Left lung (tissue), 10 donors: Measurements from ENCODE around the gene APOA1. TPM values are rescaled to one million over a fixed set of nuclear protein-coding genes. Genes with fewer than 3 reads are reported as not detected.

Experiments used
- ATAC-seq: fragments of 200-7000 bp; cut with Tn5 transposase; one replicate; pipeline ENCODE4 v1.9.1; 2020; ENCODE audit warnings: moderate library complexity
- DNase-seq, 4 donors: peaks; one replicate each; pipeline ENCODE4 v3.0.0-alpha.2; 2013 to 2020
- H3K27ac ChIP-seq, 2 donors: fragments of 200-600 bp; sonication (generic) in 1 of 2; one replicate each; pipeline versions ENCODE4 v1.5.0 to v1.8.0; 2020 to 2021
- H3K27me3 ChIP-seq, 2 donors: fragments of 200-600 bp; sonication (generic) in 1 of 2; one replicate each; pipeline versions ENCODE4 v1.5.0 to v1.8.0; 2020 to 2021
- H3K36me3 ChIP-seq, 2 donors: fragments of 200-600 bp; sonication (generic) in 1 of 2; one replicate each; pipeline versions ENCODE4 v1.5.0 to v1.8.0; 2020 to 2021
- H3K4me1 ChIP-seq, 2 donors: fragments of 200-600 bp; one replicate each; pipeline ENCODE4 v1.8.0; 2021
- H3K4me3 ChIP-seq, 2 donors: fragments of 200-600 bp; sonication (generic) in 1 of 2; one replicate each; pipeline versions ENCODE4 v1.5.0 to v1.8.0; 2020 to 2021; ENCODE audit warnings: mild to moderate bottlenecking in 1 of 2
- H3K9me3 ChIP-seq, 2 donors: fragments of 200-600 bp; sonication (generic) in 1 of 2; one replicate each; pipeline versions ENCODE4 v1.5.0 to v1.8.0; 2020 to 2021
- intact Hi-C, 2 donors: fragments of 100-400 bp; cut with DNase I; formaldehyde crosslinking; loops; one replicate each; pipeline versions ENCODE4 v1.11.2 to v1.14.2; 2022
- polyA plus RNA-seq, 6 donors: library from polyadenylated mRNA; unstranded; fragments of 120-200 nt; gene quantifications; one replicate each; pipeline ENCODE4 v1.2.1, GENCODE V29; 2013; ENCODE audit not compliant: insufficient read length in 6 of 6
- total RNA-seq, 2 donors: library from RNA; stranded (reverse); fragmentation: NEBNext Ultra II Directional; extraction: Animal tissue kit (Norgen Biotek cat#: 25700); gene quantifications; one replicate each; pipeline ENCODE4 v1.2.1, GENCODE V29; 2021
- TF ChIP-seq, protein P1 (sequence below), 2 donors: fragments of 200-600 bp; sonication (generic) in 1 of 2; IDR thresholded peaks; one replicate each; pipeline versions ENCODE4 v1.5.0 to v1.8.0; 2021; ENCODE audit warnings: antibody characterized with exemption in 2 of 2
- donor health status: DM: no; HTN: yes; CAD: no.
- donor health status: DM: no; HTN: no; CAD: no.

APOA1 gene
- total and polyA plus RNA-seq, 8 donors, result 0.50 to 13.4 (median 4.7) TPM

GRCh38 chr11:116826751-116827431 lies 10.5 kb downstream of the APOA1 start:
- peaks cover 0 to 3% of the 10 kb centered on the region in 2 donors for H3K4me1 ChIP-seq
- no peak overlapping the region for H3K27ac ChIP-seq
- intact Hi-C loops, result no loop called here
- no peaks in the 10 kb centered on the region for H3K27me3 ChIP-seq
- H3K4me3 ChIP-seq, result no peak overlapping the region
- TF ChIP-seq, protein P1, sequence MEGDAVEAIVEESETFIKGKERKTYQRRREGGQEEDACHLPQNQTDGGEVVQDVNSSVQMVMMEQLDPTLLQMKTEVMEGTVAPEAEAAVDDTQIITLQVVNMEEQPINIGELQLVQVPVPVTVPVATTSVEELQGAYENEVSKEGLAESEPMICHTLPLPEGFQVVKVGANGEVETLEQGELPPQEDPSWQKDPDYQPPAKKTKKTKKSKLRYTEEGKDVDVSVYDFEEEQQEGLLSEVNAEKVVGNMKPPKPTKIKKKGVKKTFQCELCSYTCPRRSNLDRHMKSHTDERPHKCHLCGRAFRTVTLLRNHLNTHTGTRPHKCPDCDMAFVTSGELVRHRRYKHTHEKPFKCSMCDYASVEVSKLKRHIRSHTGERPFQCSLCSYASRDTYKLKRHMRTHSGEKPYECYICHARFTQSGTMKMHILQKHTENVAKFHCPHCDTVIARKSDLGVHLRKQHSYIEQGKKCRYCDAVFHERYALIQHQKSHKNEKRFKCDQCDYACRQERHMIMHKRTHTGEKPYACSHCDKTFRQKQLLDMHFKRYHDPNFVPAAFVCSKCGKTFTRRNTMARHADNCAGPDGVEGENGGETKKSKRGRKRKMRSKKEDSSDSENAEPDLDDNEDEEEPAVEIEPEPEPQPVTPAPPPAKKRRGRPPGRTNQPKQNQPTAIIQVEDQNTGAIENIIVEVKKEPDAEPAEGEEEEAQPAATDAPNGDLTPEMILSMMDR (IDR thresholded peaks at IDR 0.05), result no peak
- DNase-seq (no peak), ATAC-seq (no peak)
- H3K9me3 ChIP-seq, result no peaks in the 10 kb centered on the region
- H3K36me3 ChIP-seq, result no peaks in the 10 kb centered on the region

DNA sequence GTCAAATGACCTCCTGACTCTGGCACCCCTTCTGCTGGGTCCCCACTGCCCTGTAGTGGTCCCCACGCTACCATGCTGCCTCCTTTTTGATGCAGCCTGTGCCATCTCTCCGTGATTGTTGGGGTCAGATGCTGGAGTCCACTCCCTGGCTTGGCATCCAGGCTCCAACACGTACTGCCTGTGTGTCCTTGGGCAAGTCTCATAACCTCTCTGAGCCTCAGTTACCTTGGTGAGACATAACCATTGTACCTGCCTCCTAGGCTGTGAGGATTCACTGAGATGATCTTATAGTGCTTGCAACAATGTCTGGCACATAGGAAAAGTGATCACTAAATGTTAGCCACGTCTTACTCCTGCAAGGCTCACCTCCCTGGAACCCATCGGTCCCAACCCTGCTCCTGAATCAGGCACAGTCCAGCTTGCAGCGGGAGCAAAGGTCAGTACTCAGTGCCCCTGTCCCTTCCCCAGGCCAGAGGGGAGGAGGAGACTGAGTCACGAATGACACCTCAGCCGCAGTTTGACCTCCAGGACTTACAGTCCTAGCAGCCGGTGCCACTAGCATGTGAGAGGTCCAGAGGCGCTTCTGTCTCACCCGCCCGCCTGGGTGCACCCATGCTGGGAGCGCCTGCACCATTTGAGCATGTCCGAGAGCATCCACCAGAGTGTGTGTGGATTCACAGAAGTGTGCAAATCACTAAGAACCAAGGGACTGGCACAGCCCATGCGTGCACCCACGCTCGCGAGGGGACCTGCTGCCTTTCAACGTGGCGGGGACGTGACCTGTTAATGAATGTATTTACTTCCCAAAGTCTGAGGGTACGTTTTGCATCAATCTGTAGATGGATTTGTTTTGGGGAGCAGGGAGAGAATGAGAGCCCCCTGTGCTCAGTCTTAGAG lies 11.3 kb downstream of the APOA1 start:
- ATAC-seq, result no peak
- no peaks in the 10 kb centered on the region for H3K9me3 ChIP-seq
- no peaks in the 10 kb centered on the region for H3K27me3 ChIP-seq
- H3K27ac ChIP-seq, result no peak overlapping the region
- H3K4me1 ChIP-seq, result peaks cover 0 to 3% of the 10 kb centered on the region in 2 donors
- intact Hi-C loops, result no loop called here
- no peak overlapping the region for H3K4me3 ChIP-seq
- no peaks in the 10 kb centered on the region for H3K36me3 ChIP-seq
- no peak for DNase-seq
- TF ChIP-seq, protein P1 (IDR thresholded peaks at IDR 0.05), result no peak

GRCh38 chr11:116825434-116825833 lies 12.0 kb downstream of the APOA1 start:
- no peak overlapping the region for H3K4me3 ChIP-seq
- H3K27me3 ChIP-seq, result no peaks in the 10 kb centered on the region
- TF ChIP-seq, protein P1 (IDR thresholded peaks at IDR 0.05), result no peak
- H3K27ac ChIP-seq, result no peak overlapping the region
- H3K9me3 ChIP-seq, result no peaks in the 10 kb centered on the region
- peaks cover 0 to 3% of the 10 kb centered on the region in 2 donors for H3K4me1 ChIP-seq
- ATAC-seq (no peak), DNase-seq (no peak)
- H3K36me3 ChIP-seq, result no peaks in the 10 kb centered on the region
- intact Hi-C loops, result no loop called here

- ATAC-seq, result no peak
Measured at GRCh38 chr11:116823031-116823843, 14.2 kb downstream of the APOA1 start, which contains the start of gene APOA4. TSS of gene APOA4 (minus strand) at chr11:116823304. CDS start at chr11:116823191, 113 bp downstream.

More at GRCh38 chr11:116823031-116823843, 14.2 kb downstream of the APOA1 start, which contains the start of gene APOA4:
- Histone ChIP-seq H3K4me3 (no peak within 1 kb of the TSS), H3K27ac (no peak within 1 kb of the TSS), H3K36me3 (no peaks in the 10 kb centered on the region), H3K27me3 (no peaks in the 10 kb centered on the region), H3K4me1 (no peaks in the 10 kb centered on the region), H3K9me3 (no peaks in the 10 kb centered on the region)
- TF ChIP-seq, protein P1 (IDR thresholded peaks at IDR 0.05), result no peak
- intact Hi-C loops, result no loop called here
- DNase-seq, result no peak
